ENCODE data around the gene B4GALNT4.

The B4GALNT4 gene

GRCh38 chr11:356610-357009 lies 12.7 kb upstream of the B4GALNT4 start:
- no peaks in the 10 kb centered on the region for H3K79me1 ChIP-seq (replicated peaks; ENCODE audit: low read length, poor library complexity, severe bottlenecking)
- no peak overlapping the region for H3K4ac ChIP-seq (ENCODE audit: low read depth in 1 of 2, low read length in 2 of 2)
- H3K18ac ChIP-seq (ENCODE audit: low read depth in 1 of 2, low read length in 2 of 2) = peak overlapping the region in 1 of 2 experiments; percentile 50
- H3K36me3 ChIP-seq (ENCODE audit: control insufficient read depth in 1 of 2, insufficient read depth in 2 of 2, low read depth in 1 of 2, low read length in 2 of 2) = peaks cover 5 to 8% of the 10 kb centered on the region in 2 experiments
- H3K4me1 ChIP-seq (ENCODE audit: control insufficient read depth, insufficient read depth, low read depth, low read length) = peaks cover 10% of the 10 kb centered on the region
- WGBS = 98% methylated on average over 6 of the region's 6 CpGs
- peaks cover 0 to 29% of the 10 kb centered on the region in 2 experiments for H3K27me3 ChIP-seq (ENCODE audit: control insufficient read depth in 1 of 2, insufficient read depth in 1 of 2, low read length in 2 of 2)
- H3K9ac ChIP-seq (ENCODE audit: low read length) = no peak overlapping the region
- no peak overlapping the region for H3K27ac ChIP-seq (ENCODE audit: low read length, poor library complexity, severe bottlenecking)
- peak overlapping the region; percentile 0 for H4K8ac ChIP-seq (ENCODE audit: low read length)
- no peak overlapping the region for H2BK120ac ChIP-seq (ENCODE audit: low read depth, low read length)
- H2AK5ac ChIP-seq (ENCODE audit: low read length, severe bottlenecking) = no peak overlapping the region
- no peak overlapping the region for H2BK5ac ChIP-seq (ENCODE audit: low read depth, low read length, poor library complexity, severe bottlenecking)
- no peak overlapping the region for H2BK12ac ChIP-seq (ENCODE audit: low read length in 2 of 2)
- H3K4me2 ChIP-seq (ENCODE audit: low read length, poor library complexity, severe bottlenecking) = no peak overlapping the region
- DNase-seq = no peak
- no peak overlapping the region for H2BK15ac ChIP-seq (ENCODE audit: low read depth, poor library complexity, severe bottlenecking)
- H3K4me3 ChIP-seq (ENCODE audit: insufficient read depth in 1 of 2, low read depth in 1 of 2, low read length in 2 of 2) = no peak overlapping the region
- peak overlapping the region; percentile 76 for H4K91ac ChIP-seq (ENCODE audit: low read length)
- no peak overlapping the region for H3K23ac ChIP-seq (ENCODE audit: low read length in 2 of 2)
- peak overlapping the region in 1 of 2 experiments; percentile 22 for H3K14ac ChIP-seq (ENCODE audit: low read length in 2 of 2)
- H3K9me3 ChIP-seq (ENCODE audit: control insufficient read depth, low read length) = peaks cover 9% of the 10 kb centered on the region
- no peak overlapping the region for H2AFZ ChIP-seq (ENCODE audit: low read depth, low read length)

GRCh38 chr11:357582-357981 lies 11.7 kb upstream of the B4GALNT4 start:
- Histone ChIP-seq H3K4me2 (ENCODE audit: low read length, poor library complexity, severe bottlenecking) (no peak overlapping the region), H3K27me3 (ENCODE audit: control insufficient read depth in 1 of 2, insufficient read depth in 1 of 2, low read length in 2 of 2) (peaks cover 0 to 29% of the 10 kb centered on the region in 2 experiments), H2AK5ac (ENCODE audit: low read length, severe bottlenecking) (no peak overlapping the region), H3K23ac (ENCODE audit: low read length in 2 of 2) (no peak overlapping the region), H2BK12ac (ENCODE audit: low read length in 2 of 2) (no peak overlapping the region), H3K27ac (ENCODE audit: low read length, poor library complexity, severe bottlenecking) (no peak overlapping the region), H2AFZ (ENCODE audit: low read depth, low read length) (no peak overlapping the region), H3K14ac (ENCODE audit: low read length in 2 of 2) (no peak overlapping the region), H3K4ac (ENCODE audit: low read depth in 1 of 2, low read length in 2 of 2) (no peak overlapping the region), H3K4me1 (ENCODE audit: control insufficient read depth, insufficient read depth, low read depth, low read length) (peaks cover 10% of the 10 kb centered on the region), H3K4me3 (ENCODE audit: insufficient read depth in 1 of 2, low read depth in 1 of 2, low read length in 2 of 2) (no peak overlapping the region), H2BK15ac (ENCODE audit: low read depth, poor library complexity, severe bottlenecking) (no peak overlapping the region), H3K79me1 (replicated peaks; ENCODE audit: low read length, poor library complexity, severe bottlenecking) (no peaks in the 10 kb centered on the region), H3K9me3 (ENCODE audit: control insufficient read depth, low read length) (peaks cover 9% of the 10 kb centered on the region), H4K8ac (ENCODE audit: low read length) (no peak overlapping the region), H3K18ac (ENCODE audit: low read depth in 1 of 2, low read length in 2 of 2) (no peak overlapping the region), H3K9ac (ENCODE audit: low read length) (no peak overlapping the region), H3K36me3 (ENCODE audit: control insufficient read depth in 1 of 2, insufficient read depth in 2 of 2, low read depth in 1 of 2, low read length in 2 of 2) (peaks cover 5 to 8% of the 10 kb centered on the region in 2 experiments), H4K91ac (ENCODE audit: low read length) (no peak overlapping the region), H2BK5ac (ENCODE audit: low read depth, low read length, poor library complexity, severe bottlenecking) (no peak overlapping the region), H2BK120ac (ENCODE audit: low read depth, low read length) (no peak overlapping the region)
- WGBS = 95% methylated on average over 4 of the region's 4 CpGs
- no peak for DNase-seq

GRCh38 chr11:358129-358800 lies 11.0 kb upstream of the B4GALNT4 start:
- H2AFZ ChIP-seq (ENCODE audit: low read depth, low read length) = no peak overlapping the region
- H3K18ac ChIP-seq (ENCODE audit: low read depth in 1 of 2, low read length in 2 of 2) = no peak overlapping the region
- H3K27ac ChIP-seq (ENCODE audit: low read length, poor library complexity, severe bottlenecking) = no peak overlapping the region
- DNase-seq = no peak
- H4K8ac ChIP-seq (ENCODE audit: low read length) = no peak overlapping the region
- H3K27me3 ChIP-seq (ENCODE audit: control insufficient read depth in 1 of 2, insufficient read depth in 1 of 2, low read length in 2 of 2) = peaks cover 0 to 29% of the 10 kb centered on the region in 2 experiments
- H2BK15ac ChIP-seq (ENCODE audit: low read depth, poor library complexity, severe bottlenecking) = no peak overlapping the region
- no peak overlapping the region for H3K4me3 ChIP-seq (ENCODE audit: insufficient read depth in 1 of 2, low read depth in 1 of 2, low read length in 2 of 2)
- H3K14ac ChIP-seq (ENCODE audit: low read length in 2 of 2) = no peak overlapping the region
- H2BK120ac ChIP-seq (ENCODE audit: low read depth, low read length) = no peak overlapping the region
- H3K79me1 ChIP-seq (replicated peaks; ENCODE audit: low read length, poor library complexity, severe bottlenecking) = no peaks in the 10 kb centered on the region
- no peak overlapping the region for H3K9ac ChIP-seq (ENCODE audit: low read length)
- H3K9me3 ChIP-seq (ENCODE audit: control insufficient read depth, low read length) = peaks cover 9% of the 10 kb centered on the region
- H3K4me1 ChIP-seq (ENCODE audit: control insufficient read depth, insufficient read depth, low read depth, low read length) = peaks cover 10% of the 10 kb centered on the region
- peaks cover 5 to 8% of the 10 kb centered on the region in 2 experiments for H3K36me3 ChIP-seq (ENCODE audit: control insufficient read depth in 1 of 2, insufficient read depth in 2 of 2, low read depth in 1 of 2, low read length in 2 of 2)
- H3K4me2 ChIP-seq (ENCODE audit: low read length, poor library complexity, severe bottlenecking) = no peak overlapping the region
- H4K91ac ChIP-seq (ENCODE audit: low read length) = no peak overlapping the region
- 88% methylated on average over 34 of the region's 34 CpGs for WGBS
- H2BK12ac ChIP-seq (ENCODE audit: low read length in 2 of 2) = no peak overlapping the region
- H3K4ac ChIP-seq (ENCODE audit: low read depth in 1 of 2, low read length in 2 of 2) = no peak overlapping the region
- no peak overlapping the region for H2AK5ac ChIP-seq (ENCODE audit: low read length, severe bottlenecking)
- H3K23ac ChIP-seq (ENCODE audit: low read length in 2 of 2) = no peak overlapping the region
- H2BK5ac ChIP-seq (ENCODE audit: low read depth, low read length, poor library complexity, severe bottlenecking) = no peak overlapping the region

- Histone ChIP-seq H3K36me3 (ENCODE audit: control insufficient read depth in 1 of 2, insufficient read depth in 2 of 2, low read depth in 1 of 2, low read length in 2 of 2) (peaks cover 5 to 8% of the 10 kb centered on the region in 2 experiments), H3K79me1 (replicated peaks; ENCODE audit: low read length, poor library complexity, severe bottlenecking) (no peaks in the 10 kb centered on the region), H3K27ac (ENCODE audit: low read length, poor library complexity, severe bottlenecking) (no peak overlapping the region), H3K4ac (ENCODE audit: low read depth in 1 of 2, low read length in 2 of 2) (no peak overlapping the region), H3K9me3 (ENCODE audit: control insufficient read depth, low read length) (peaks cover 9% of the 10 kb centered on the region), H3K4me1 (ENCODE audit: control insufficient read depth, insufficient read depth, low read depth, low read length) (peaks cover 11% of the 10 kb centered on the region), H2AK5ac (ENCODE audit: low read length, severe bottlenecking) (no peak overlapping the region), H3K27me3 (ENCODE audit: control insufficient read depth in 1 of 2, insufficient read depth in 1 of 2, low read length in 2 of 2) (peaks cover 0 to 30% of the 10 kb centered on the region in 2 experiments), H3K14ac (ENCODE audit: low read length in 2 of 2) (no peak overlapping the region), H3K23ac (ENCODE audit: low read length in 2 of 2) (peak overlapping the region in 1 of 2 experiments; percentile 8), H2BK120ac (ENCODE audit: low read depth, low read length) (no peak overlapping the region), H4K8ac (ENCODE audit: low read length) (no peak overlapping the region), H2BK15ac (ENCODE audit: low read depth, poor library complexity, severe bottlenecking) (no peak overlapping the region), H3K18ac (ENCODE audit: low read depth in 1 of 2, low read length in 2 of 2) (no peak overlapping the region), H2BK5ac (ENCODE audit: low read depth, low read length, poor library complexity, severe bottlenecking) (no peak overlapping the region), H2BK12ac (ENCODE audit: low read length in 2 of 2) (no peak overlapping the region), H3K4me3 (ENCODE audit: insufficient read depth in 1 of 2, low read depth in 1 of 2, low read length in 2 of 2) (no peak overlapping the region), H2AFZ (ENCODE audit: low read depth, low read length) (no peak overlapping the region), H3K4me2 (ENCODE audit: low read length, poor library complexity, severe bottlenecking) (no peak overlapping the region), H4K91ac (ENCODE audit: low read length) (no peak overlapping the region), H3K9ac (ENCODE audit: low read length) (no peak overlapping the region)
- DNase-seq = no peak
- 74% methylated on average over 4 of the region's 5 CpGs for WGBS
Measured at GRCh38 chr11:359181-359714, 10.1 kb upstream of the B4GALNT4 start.

All from mesenchymal stem cell (in vitro differentiated cells and primary cell).